Subcutaneous adipose tissue (tissue), 4 donors: ENCODE results near the gene SPRY2. TPM values are rescaled to one million over a fixed set of nuclear protein-coding genes. Genes with fewer than 3 reads are reported as not detected.

Source experiments
- total RNA-seq, 4 donors: library from RNA; depleted of rRNA; stranded (reverse); fragments of >200 nt; gene quantifications; one replicate each; pipeline ENCODE4 v1.1.0, GENCODE V29; 2016
- TF ChIP-seq, protein P1 (sequence below): fragments of 450-650 bp; IDR thresholded peaks from one replicate; pipeline ENCODE4 v1.5.1; 2016; ENCODE audit warnings: low read depth, mild to moderate bottlenecking, control low read depth, antibody characterized with exemption, moderate library complexity

SPRY2 gene
- total RNA-seq, 4 donors from 2014 or later = 48.3 to 84.9 (median 68.0) TPM

DNA sequence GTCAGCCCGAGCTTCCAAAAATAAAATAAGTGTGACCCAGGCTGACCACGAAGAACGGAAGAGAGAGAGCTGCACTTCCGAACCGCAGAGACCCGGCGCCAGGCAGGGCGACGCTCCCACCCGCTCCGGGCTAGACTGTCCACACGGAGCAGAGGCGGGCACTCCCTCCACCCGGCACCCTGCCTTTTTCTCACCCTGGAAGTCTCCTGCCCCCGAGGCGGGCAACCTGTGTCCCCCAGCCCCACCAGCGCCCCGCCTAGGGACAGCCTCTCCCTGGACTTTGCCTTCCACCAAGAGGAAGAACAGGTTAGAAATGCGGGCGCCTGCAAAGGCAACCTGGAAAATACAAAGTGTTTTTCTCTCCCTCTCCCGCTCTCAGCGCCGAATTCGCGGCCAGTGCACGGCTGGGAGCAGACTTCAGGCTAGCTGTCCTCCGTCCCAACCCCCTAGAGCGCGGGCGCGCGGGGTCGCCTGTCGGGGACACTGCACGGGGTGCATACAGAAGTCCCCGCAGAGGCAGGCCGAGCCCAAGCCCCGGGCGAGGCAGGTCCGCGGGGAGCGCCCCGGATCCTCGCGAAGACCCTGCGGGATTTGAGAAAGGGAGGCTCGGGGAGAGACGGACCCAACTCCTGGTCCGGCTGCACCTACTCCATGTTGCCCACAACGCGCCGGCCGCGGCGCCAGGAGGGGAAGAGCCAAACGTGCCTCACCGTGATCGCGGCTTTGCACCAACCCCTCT is 845 bp downstream of the SPRY2 start:
- TF ChIP-seq, protein P1, sequence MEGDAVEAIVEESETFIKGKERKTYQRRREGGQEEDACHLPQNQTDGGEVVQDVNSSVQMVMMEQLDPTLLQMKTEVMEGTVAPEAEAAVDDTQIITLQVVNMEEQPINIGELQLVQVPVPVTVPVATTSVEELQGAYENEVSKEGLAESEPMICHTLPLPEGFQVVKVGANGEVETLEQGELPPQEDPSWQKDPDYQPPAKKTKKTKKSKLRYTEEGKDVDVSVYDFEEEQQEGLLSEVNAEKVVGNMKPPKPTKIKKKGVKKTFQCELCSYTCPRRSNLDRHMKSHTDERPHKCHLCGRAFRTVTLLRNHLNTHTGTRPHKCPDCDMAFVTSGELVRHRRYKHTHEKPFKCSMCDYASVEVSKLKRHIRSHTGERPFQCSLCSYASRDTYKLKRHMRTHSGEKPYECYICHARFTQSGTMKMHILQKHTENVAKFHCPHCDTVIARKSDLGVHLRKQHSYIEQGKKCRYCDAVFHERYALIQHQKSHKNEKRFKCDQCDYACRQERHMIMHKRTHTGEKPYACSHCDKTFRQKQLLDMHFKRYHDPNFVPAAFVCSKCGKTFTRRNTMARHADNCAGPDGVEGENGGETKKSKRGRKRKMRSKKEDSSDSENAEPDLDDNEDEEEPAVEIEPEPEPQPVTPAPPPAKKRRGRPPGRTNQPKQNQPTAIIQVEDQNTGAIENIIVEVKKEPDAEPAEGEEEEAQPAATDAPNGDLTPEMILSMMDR = no peak

DNA sequence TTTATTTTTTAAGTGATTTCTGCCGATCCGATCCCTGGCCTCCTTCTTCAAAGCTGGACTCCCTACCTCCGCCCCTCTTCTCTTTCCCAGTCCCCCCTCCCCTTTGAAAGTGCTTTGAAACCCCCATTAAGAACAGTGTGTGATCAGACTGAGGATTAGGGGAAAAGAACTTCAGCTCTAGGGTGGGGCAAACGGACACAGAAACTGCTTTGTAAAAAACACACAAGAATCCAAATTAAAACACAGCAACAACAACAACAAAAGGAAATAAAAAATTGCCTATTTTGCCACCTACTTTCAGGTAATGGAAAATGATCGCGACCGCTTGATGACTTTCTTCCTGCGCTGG is 1.4 kb downstream of the SPRY2 start:
- TF ChIP-seq, protein P1 = no peak

DNA sequence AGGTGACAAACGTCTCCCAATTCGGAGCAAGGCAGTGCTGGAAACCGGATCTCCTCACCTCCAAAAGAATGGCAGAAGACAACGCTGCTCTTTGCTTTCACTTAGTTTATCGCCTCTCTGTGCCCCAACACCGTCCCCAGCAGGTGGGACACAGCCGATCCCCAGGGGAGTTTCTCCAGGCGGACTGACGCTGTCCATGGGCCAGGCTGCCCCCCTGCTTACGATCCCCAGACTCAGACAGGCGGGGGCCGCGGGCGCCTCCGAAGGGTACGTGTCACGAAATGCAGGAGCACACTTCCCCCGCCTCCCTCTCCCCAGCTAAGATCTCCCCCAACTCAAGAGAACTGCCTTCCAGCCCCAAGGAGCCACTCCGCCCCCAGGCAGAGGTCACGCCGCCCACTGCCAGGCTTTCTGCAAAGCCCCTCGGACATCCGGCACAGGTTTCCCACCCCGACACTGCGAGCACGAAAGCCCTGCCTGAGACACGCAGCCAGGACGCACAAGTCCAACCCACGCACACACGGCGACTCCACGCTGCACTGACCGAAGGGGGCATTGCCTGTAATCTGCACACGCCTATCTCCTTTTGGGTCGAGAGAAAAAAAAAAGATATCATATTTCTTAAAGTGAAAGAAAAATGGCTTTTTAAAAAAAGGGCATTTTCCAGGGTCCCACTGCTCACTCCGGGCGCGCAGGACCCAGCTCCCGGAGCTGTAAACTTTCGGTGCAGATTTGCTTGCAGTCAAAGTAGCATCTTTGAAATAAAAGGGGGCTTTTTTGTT is 2.0 kb downstream of the SPRY2 start:
- TF ChIP-seq, protein P1 = no peak

DNA sequence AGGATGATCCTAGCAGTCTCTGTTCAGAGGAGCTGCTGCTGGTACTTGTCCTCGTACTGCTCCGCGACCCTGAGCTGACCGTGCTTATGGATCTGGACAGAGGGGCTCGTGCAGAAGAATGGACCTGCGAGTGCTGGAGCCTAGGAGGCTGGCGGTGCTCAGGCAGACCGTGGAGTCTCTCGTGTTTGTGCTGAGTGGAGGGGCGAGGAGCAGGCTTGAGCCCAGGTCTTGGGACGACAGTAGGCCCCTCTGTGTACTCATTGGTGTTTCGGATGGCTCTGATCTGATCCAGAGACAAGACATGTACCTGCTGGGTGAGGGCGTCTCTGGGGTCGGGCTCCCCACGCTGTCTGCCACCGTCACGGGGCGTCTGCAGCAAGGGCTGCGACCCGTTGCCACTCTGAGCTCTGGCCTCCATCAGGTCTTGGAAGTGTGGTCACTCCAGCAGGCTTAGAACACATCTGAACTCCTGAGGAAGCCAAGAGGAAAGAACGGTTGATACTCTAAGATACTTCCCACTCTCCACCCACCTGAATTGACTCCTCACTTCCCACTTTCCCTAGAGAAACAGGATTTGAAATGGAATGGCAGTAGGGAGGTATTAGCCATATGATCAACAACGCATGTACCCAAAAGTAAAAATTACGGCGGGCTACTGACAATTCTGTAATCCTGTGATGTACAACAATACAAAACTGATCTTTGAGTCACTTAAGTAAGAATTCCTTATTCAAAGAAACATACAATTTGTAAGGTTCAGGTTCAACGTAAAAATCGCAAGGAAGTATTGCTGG is 3.4 kb downstream of the SPRY2 start:
- TF ChIP-seq, protein P1 = no peak

DNA sequence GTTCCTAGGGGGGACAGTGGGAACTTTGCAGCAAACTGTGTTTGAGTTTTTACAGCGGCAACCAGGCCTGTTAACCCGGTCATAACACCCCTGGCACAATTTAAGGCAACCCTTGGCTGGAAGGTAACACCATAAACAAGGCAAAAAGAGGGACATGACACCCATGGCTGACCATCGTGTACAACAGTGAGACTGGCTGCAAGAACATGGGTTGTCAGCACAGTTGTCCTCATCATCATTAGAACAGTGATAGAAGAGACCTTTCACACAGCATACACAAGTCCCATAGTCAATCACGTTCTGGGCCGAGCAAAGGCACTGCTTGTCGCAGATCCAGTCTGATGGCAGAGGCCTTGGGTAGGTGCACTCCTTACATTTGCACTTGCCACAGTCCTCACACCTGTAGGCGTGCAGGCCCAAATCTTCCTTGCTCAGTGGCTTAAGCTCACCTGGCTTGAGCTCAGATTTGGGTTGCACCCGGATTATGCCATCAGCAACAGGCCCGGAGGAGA is 4.1 kb downstream of the SPRY2 start:
- TF ChIP-seq, protein P1 = no peak

DNA sequence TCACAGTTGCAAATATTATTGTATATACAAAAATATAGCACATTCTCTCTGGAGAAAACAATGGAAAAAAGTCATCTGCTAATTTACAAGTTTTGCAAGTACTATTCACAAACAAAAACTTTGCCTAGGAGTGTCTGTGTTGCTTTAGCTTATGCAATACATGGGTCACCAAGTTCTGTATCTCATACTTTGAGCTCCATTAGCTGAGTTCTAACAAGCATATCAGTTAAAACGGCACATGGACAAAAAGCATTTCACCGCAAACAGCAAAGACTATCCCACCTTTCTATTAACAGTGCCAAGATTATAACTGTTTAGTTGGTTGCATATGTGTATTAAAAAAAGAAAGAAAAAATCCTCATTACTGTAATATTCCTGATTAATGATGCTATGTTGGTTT is 4.6 kb downstream of the SPRY2 start:
- TF ChIP-seq, protein P1 = no peak
